HepG2 (cell line): ENCODE results near the gene BOLA2B. TPM values are rescaled to one million over a fixed set of nuclear protein-coding genes. Genes with fewer than 3 reads are reported as not detected.
"Not testable (repeated sequence)": the region's sequence is repeated elsewhere in the genome, so short reads cannot be mapped to it uniquely, and the experiment has no call there.

Experiments
- ATAC-seq: fragments of 200-7000 bp; cut with Tn5 transposase; 3 replicates; pipeline ENCODE4 v1.9.1; 2020; ENCODE audit warnings: mild to moderate bottlenecking, moderate library complexity
- BruUV-seq: library from RNA; stranded (reverse); fragments of 400-500 nt; replicated peaks from 2 replicates; lab custom pipeline; 2021; lab: Mats Ljungman, UMichigan
- CTCF ChIA-PET: fragments of 300-600 bp; formaldehyde crosslinking; extraction: SDS; loops from one replicate; lab custom pipeline; 2021; ENCODE audit warnings: low total read pairs, inconsistent platforms, low intra/inter-chr PET ratio; lab: Yijun Ruan, JAX
- POLR2A ChIA-PET: fragments of 350-600 bp; sonication (Branson Sonifier 250); formaldehyde crosslinking; loops from one replicate; lab custom pipeline; 2020; ENCODE audit warnings: antibody characterized with exemption, inconsistent platforms; lab: Yijun Ruan, JAX
- DNase-seq: peaks from one replicate; pipeline ENCODE4 v3.0.0-alpha.2; 2015; ENCODE audit warnings: low spot score
- FAIRE-seq: peaks from 3 replicates; lab custom pipeline; 2011; peaks lifted over from hg19 to GRCh38; lab: Jason Lieb, UNC
- H2AFZ ChIP-seq: one replicate; pipeline ENCODE4 v1.6.1; 2011; ENCODE audit warnings: low read length, inconsistent platforms
- H3K27ac ChIP-seq: fragments of 300-600 bp; 3 replicates; pipeline ENCODE4 v1.8.0; 2011; ENCODE audit warnings: mixed run types, mild to moderate bottlenecking, mixed read lengths, low read length, inconsistent platforms; ENCODE audit not compliant: insufficient read depth; ENCODE audit errors: extremely low read length
- H3K27me3 ChIP-seq, 2 experiments: fragments of 200-600 bp in 1 of 2; 2 replicates in 1 of 2; 3 replicates in 1 of 2; pipeline versions ENCODE4 v1.6.0 to v1.8.0; 2011; ENCODE audit warnings: low read length in 2 of 2, mild to moderate bottlenecking in 2 of 2, moderate library complexity in 2 of 2, inconsistent platforms in 1 of 2; ENCODE audit not compliant: insufficient read depth in 2 of 2, control insufficient read depth in 1 of 2
- H3K36me3 ChIP-seq, 2 experiments: fragments of 200-600 bp in 1 of 2; replicated peaks in 1 of 2; 2 replicates in 1 of 2; 3 replicates in 1 of 2; pipeline versions ENCODE4 v1.5.1 to v1.8.0; 2011; ENCODE audit warnings: low read length in 2 of 2, inconsistent platforms in 1 of 2; ENCODE audit not compliant: insufficient read depth in 2 of 2, control insufficient read depth in 1 of 2
- H3K4me1 ChIP-seq: 2 replicates; pipeline ENCODE4 v1.5.1; 2012; ENCODE audit warnings: low read length, inconsistent platforms; ENCODE audit not compliant: insufficient read depth
- H3K4me2 ChIP-seq: 2 replicates; pipeline ENCODE4 v1.6.0; 2011; ENCODE audit warnings: low read depth, low read length, inconsistent platforms
- H3K4me3 ChIP-seq, 3 experiments: fragments of 200-600 bp in 1 of 3; sonication (generic), shearing (Covaris generic) in 1 of 3; replicated peaks in 1 of 3; 2 replicates each; pipeline ENCODE4 v1.5.1; 2011 to 2016; ENCODE audit warnings: low read length in 3 of 3, inconsistent platforms in 2 of 3, low read depth in 2 of 3, mild to moderate bottlenecking in 2 of 3, control low read depth in 1 of 3, mixed read lengths in 1 of 3; ENCODE audit not compliant: insufficient read depth in 1 of 3
- H3K79me2 ChIP-seq: one replicate; pipeline ENCODE4 v1.6.1; 2011; ENCODE audit warnings: low read length, inconsistent platforms; ENCODE audit not compliant: insufficient read depth
- H3K9ac ChIP-seq: 2 replicates; pipeline ENCODE4 v1.6.0; 2011; ENCODE audit warnings: mild to moderate bottlenecking, low read depth, low read length, inconsistent platforms; ENCODE audit not compliant: insufficient read depth
- H3K9me3 ChIP-seq: 2 replicates; pipeline ENCODE4 v1.5.1; 2012; ENCODE audit warnings: mild to moderate bottlenecking, low read length
- H4K20me1 ChIP-seq: 2 replicates; pipeline ENCODE4 v1.6.0; 2011; ENCODE audit warnings: inconsistent platforms, mild to moderate bottlenecking, low read length, moderate library complexity; ENCODE audit not compliant: insufficient read depth
- CEBPB ChIP-seq: IDR thresholded peaks from 2 replicates; pipeline ENCODE4 v1.6.1; 2011; ENCODE audit warnings: low read depth, low read length, improper control_type of control experiment, borderline replicate concordance
- CEBPG ChIP-seq: IDR thresholded peaks from 2 replicates; pipeline ENCODE4 v1.6.1; 2016
- ZFX ChIP-seq: sonication (generic); formaldehyde crosslinking; IDR thresholded peaks from 2 replicates; pipeline ENCODE4 v1.4.0; 2020; ENCODE audit warnings: mild to moderate bottlenecking, low read depth, missing genetic modification reagents, moderate library complexity
- ZNF329 ChIP-seq: sonication (generic); formaldehyde crosslinking; IDR thresholded peaks from 2 replicates; pipeline ENCODE4 v1.9.0; 2021; ENCODE audit warnings: low read depth, mild to moderate bottlenecking, missing genetic modification reagents
- ZNF563 ChIP-seq: sonication (generic); formaldehyde crosslinking; IDR thresholded peaks from 2 replicates; pipeline ENCODE4 v1.8.0; 2022; ENCODE audit warnings: mild to moderate bottlenecking, moderate library complexity, missing genetic modification reagents
- ZNF761 ChIP-seq: sonication (generic); formaldehyde crosslinking; conservative IDR thresholded peaks from 2 replicates; pipeline ENCODE4 v1.4.0; 2020; ENCODE audit warnings: mild to moderate bottlenecking, missing genetic modification reagents
- WGBS: methylation state at CpG from one replicate; pipeline ENCODE4 v1.1.6; 2017; ENCODE audit warnings: low lambda C conversion rate; 5-methylcytosine and 5-hydroxymethylcytosine counted together
- in situ Hi-C: cut with HindIII; loops from 2 replicates; pipeline ENCODE4 v1.10.0; 2017; ENCODE audit warnings: low pct_unique_long_range_greater_than_20kb; ENCODE audit not compliant: extremely low pct_ligation_motif_present
- intact Hi-C: fragments of 100-400 bp; cut with micrococcal nuclease; formaldehyde crosslinking; loops from one replicate; pipeline ENCODE4 v1.10.0; 2022; ENCODE audit not compliant: unreplicated experiment
- polyA plus RNA-seq, 8 experiments: library from polyadenylated mRNA; depleted of rRNA in 3 of 8; stranded (reverse) in 7 of 8; unstranded in 1 of 8; fragments of >200 nt; fragmentation: Illumina TruSeq in 4 of 8; extraction: Trizol in 4 of 8; gene quantifications; 2 replicates each; pipeline versions ENCODE4 v1.2.1 to v1.2.3, GENCODE V29; 2011 to 2016; ENCODE audit warnings: low read depth in 4 of 8, missing spikeins in 1 of 8, mixed read lengths in 1 of 8; ENCODE audit not compliant: insufficient read depth in 1 of 8
- total RNA-seq, 5 experiments: library from RNA; depleted of rRNA; stranded (reverse); fragments of >200 nt; fragmentation: Illumina TruSeq; extraction: Trizol; gene quantifications; 2 replicates each; pipeline ENCODE4 v1.2.3, GENCODE V29; 2016; ENCODE audit warnings: low read depth in 1 of 5
- TF ChIP-seq, protein P1 (sequence below): sonication (generic); formaldehyde crosslinking; IDR thresholded peaks from 2 replicates; pipeline ENCODE4 v1.4.0; 2020; ENCODE audit warnings: mild to moderate bottlenecking, missing genetic modification reagents
- TF ChIP-seq, protein P2 (sequence below): sonication (generic); formaldehyde crosslinking; IDR thresholded peaks from 2 replicates; pipeline ENCODE4 v1.4.0; 2020; ENCODE audit warnings: missing genetic modification reagents, mild to moderate bottlenecking, borderline replicate concordance

Gene BOLA2B
- total and polyA plus RNA-seq, 2 of the 13 experiments (the other 11 are each of a cell fraction or from before 2014, with no cell fraction given) = 63.8 to 295 TPM

DNA sequence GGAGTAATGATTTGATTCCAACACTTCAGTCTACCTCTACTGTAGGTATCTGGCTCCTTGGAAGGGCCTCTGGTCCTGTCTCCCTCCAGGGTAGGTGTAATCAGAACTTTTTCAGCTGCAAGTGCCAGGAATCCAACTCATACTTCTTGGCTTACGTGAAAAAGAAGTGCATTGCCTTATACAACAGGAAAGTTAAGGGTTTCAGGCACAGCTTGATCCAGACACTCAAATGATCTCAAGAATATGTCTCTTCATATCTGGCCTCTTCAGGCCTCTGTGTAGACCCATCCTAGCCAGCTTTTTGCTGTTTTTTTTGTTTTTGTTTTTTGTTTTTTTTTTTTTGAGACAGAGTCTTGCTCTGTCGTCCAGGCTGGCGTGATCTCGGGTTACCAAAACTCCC is 14.3 kb downstream of the BOLA2B start:
- TF ChIP-seq, protein P1, sequence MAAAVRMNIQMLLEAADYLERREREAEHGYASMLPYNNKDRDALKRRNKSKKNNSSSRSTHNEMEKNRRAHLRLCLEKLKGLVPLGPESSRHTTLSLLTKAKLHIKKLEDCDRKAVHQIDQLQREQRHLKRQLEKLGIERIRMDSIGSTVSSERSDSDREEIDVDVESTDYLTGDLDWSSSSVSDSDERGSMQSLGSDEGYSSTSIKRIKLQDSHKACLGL (CRISPR knock-in tag) = no peak
- peak; percentile 97 for TF ChIP-seq ZNF329
- ChIA-PET POLR2A (interaction anchor here (0.8 kb wide), 1 partner anchor 8 kb away, joined by 3 read pairs; no protein-coding TSS in a partner anchor), CTCF (no interaction called here)
- H3K9ac ChIP-seq = no peak overlapping the region
- WGBS = 77% methylated on average over 4 of the region's 4 CpGs
- no peak for ATAC-seq
- no peaks in the 10 kb centered on the region for H3K36me3 ChIP-seq
- no peak for DNase-seq
- peaks cover 52% of the 10 kb centered on the region for H3K4me1 ChIP-seq
- no TSS peak for BruUV-seq
- in situ Hi-C loops = no loop called here
- no peaks in the 10 kb centered on the region for H3K9me3 ChIP-seq
- H4K20me1 ChIP-seq = no peaks in the 10 kb centered on the region
- FAIRE-seq = no peak
- no peaks in the 10 kb centered on the region for H3K79me2 ChIP-seq
- H3K27me3 ChIP-seq = no peaks in the 10 kb centered on the region; a peak in 1 of 5 replicates
- H3K4me2 ChIP-seq = no peak overlapping the region
- no peak overlapping the region for H2AFZ ChIP-seq
- intact Hi-C loops = no loop called here
- H3K27ac ChIP-seq = no peak overlapping the region
- no peak overlapping the region for H3K4me3 ChIP-seq

DNA sequence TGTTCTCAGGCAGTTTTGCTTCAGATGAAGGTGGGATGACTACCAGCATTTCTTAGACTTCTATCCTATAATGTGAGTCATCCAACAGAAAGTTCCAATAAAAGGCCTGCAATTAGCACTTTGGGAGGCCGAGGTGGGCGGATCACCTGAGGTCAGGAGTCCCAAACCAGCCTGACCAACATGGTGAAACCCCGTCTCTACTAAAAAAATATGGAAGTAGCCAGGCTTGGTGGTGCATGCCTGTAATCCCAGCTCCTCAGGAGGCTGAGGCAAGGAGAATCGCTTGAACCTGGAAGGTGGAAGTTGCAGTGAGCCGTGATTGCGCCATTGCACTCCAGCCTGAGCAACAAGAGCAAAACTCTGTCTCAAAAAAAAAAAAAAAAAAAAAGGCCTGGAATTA is 16.6 kb downstream of the BOLA2B start:
- POLR2A ChIA-PET = interaction anchor here (0.9 kb wide), 1 partner anchor 8 kb away, joined by 3 read pairs; no protein-coding TSS in a partner anchor
- not testable (repeated sequence) for H3K9me3 ChIP-seq, H3K36me3 ChIP-seq, H4K20me1 ChIP-seq, H3K9ac ChIP-seq
- TF ChIP-seq CEBPB (peak; percentile 56; the same call in 1 of the 2 replicates), ZNF563 (CRISPR knock-in tag) (0 out of 2 replicates have a peak, but pooled peaks have one; percentile 18), ZFX (peak; percentile 35; the same call in 1 of the 2 replicates), ZNF761 (CRISPR knock-in tag) (peak; percentile 52; the same call in 1 of the 2 replicates), CEBPG (CRISPR knock-in tag) (peak; percentile 67)
- TF ChIP-seq, protein P2, sequence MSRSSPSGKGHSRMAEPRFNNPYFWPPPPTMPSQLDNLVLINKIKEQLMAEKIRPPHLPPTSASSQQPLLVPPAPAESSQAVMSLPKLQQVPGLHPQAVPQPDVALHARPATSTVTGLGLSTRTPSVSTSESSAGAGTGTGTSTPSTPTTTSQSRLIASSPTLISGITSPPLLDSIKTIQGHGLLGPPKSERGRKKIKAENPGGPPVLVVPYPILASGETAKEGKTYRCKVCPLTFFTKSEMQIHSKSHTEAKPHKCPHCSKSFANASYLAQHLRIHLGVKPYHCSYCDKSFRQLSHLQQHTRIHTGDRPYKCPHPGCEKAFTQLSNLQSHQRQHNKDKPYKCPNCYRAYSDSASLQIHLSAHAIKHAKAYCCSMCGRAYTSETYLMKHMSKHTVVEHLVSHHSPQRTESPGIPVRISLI = peak; percentile 76
- TF ChIP-seq, all 625 proteins: peak for 6; not testable (repeated sequence) for 619
- H2AFZ ChIP-seq = peak overlapping the region; percentile 32
- DNase-seq, H3K27ac ChIP-seq, intact Hi-C loops, in situ Hi-C loops, BruUV-seq, CTCF ChIA-PET, ATAC-seq, H3K79me2 ChIP-seq, H3K27me3 ChIP-seq, FAIRE-seq: not testable (repeated sequence)
- H3K4me3 ChIP-seq = 0 out of 6 replicates have a peak overlapping the region, but pooled peaks of 1 of the 3 experiments have one; percentile 18
- H3K4me2 ChIP-seq = peak overlapping the region; percentile 64
- 7% methylated on average over 6 of the region's 6 CpGs for WGBS
- peaks cover 40% of the 10 kb centered on the region for H3K4me1 ChIP-seq
